HG02571 (cell line): Measurements from ENCODE around the gene ACBD6.

ENCODE experiments used
- ATAC-seq: cut with Tn5 transposase; IDR thresholded peaks from one replicate; pipeline ENCODE4 v1.9.1; 2021; ENCODE audit warnings: mild to moderate bottlenecking, moderate library complexity; ENCODE audit not compliant: unreplicated experiment

ACBD6 gene

DNA sequence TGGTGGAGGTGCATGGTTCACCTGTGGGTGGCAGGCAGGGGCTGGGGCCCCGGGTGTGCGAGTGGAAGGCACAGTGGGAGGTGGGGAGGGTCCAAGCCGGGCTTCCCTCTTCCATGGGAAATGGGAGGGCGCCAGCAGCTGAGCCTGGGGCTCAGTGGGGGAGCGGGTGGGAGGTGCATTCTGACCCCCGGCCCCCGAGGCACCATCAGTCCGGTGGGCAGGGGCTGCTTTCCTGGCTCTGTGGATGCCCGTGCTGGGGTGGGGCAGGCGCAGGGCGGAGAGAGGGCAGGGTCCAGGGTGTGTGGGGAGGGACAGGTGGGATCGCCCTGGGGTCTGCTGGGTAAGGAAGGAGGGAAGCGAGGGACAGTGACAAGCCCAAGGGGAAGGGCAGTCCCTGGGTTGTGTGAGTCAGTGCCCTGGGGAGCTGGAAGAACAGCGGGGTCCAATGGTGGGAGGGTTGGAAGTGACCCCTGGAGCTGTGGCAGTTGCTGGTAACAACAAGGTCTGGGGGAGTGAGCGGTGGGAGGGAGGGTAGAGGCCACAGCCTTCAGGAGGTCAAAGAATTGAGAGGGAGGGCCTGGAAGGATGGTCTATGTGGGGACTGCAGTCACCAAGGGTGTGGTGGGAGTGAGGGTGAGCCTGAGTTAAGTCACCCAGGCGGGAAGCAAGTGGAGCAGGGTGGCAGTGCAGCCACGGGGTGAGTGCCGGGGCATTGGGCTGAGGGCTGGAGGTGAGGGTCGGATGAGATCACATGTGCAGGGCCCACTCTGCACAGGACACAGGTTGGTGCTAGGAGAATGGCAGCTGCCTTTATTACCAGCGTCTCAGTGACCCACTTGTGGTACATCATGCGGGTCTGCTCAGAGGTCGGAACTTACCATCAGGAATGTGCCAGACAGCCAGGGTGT is 242.7 kb downstream of the ACBD6 start:
- no peak for ATAC-seq

DNA sequence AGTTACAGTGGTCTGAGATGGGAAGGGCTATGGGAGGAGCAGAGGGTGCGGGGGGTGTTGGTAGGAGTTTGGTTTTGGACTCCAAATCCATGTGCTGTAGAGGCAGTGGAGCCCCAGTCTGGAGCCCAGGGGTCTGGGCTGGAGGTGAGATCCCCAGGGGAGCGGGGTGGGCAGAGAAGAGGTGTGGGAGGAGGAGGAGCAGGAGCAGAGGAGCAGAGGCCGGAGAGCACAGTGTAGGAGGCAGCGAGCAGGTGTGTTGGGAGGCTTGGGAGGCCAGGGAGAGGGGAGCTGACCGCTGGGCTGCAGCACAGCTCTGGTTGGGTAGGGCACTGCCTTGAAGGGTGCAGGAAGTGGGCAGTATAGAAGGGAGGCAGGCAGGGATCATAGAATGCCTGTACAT is 243.4 kb downstream of the ACBD6 start:
- no peak for ATAC-seq

DNA sequence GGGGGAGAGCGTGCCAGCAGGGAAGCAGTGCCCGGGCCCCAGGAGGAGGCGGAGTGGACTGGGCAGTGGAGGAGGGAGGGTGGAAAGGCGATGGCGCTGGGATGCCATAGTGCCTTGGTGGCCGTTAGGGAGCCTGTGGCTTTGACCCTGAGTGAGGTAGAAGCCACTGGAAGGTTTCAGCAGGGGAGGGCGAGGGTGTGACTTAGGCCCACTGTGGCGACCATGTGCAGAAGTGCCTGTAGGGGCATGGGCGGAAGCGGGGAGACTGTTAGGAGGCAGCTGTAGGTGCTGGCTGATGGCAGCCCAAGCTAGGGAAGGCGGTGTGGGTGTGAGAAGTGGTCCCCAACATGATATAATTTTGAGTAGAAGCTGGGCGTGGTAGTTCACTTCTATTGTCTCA is 244.1 kb downstream of the ACBD6 start:
- no peak for ATAC-seq

DNA sequence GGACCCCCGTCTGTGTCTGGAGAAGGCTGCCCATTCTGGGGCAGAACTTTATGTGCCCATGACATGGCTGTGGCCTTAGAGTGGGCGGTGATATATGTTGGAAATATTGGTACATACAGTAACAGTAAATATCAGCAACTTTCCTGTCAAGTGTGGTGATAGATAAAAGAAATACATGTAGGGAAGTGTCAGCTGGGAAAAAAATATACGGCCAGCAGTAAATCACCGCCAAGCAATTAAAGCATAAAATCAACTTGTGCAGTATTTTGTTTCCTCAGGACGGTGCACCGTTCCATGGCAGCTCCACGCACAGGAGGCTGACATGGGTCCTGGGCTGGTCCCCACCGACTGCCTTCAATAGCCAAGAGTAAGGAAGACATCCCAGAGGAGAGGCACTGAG is 244.9 kb downstream of the ACBD6 start:
- no peak for ATAC-seq

DNA sequence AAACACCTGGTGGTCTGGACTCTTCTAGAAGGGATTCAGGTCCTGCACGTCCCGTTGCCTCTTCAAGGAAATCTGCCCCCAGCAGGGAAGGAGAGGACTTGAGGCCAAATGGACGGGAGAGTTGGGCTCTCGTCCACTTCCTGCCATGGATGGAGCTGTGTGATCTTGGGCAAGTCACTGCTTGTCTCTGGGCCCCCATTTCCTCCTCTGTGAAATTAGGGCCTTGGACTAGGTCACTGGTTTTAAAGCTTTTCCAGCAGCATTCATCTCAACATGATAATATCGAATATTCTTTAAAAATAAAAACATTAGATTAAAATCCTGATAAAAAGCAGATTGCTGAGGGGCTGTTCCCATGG is 245.4 kb downstream of the ACBD6 start:
- no peak for ATAC-seq

DNA sequence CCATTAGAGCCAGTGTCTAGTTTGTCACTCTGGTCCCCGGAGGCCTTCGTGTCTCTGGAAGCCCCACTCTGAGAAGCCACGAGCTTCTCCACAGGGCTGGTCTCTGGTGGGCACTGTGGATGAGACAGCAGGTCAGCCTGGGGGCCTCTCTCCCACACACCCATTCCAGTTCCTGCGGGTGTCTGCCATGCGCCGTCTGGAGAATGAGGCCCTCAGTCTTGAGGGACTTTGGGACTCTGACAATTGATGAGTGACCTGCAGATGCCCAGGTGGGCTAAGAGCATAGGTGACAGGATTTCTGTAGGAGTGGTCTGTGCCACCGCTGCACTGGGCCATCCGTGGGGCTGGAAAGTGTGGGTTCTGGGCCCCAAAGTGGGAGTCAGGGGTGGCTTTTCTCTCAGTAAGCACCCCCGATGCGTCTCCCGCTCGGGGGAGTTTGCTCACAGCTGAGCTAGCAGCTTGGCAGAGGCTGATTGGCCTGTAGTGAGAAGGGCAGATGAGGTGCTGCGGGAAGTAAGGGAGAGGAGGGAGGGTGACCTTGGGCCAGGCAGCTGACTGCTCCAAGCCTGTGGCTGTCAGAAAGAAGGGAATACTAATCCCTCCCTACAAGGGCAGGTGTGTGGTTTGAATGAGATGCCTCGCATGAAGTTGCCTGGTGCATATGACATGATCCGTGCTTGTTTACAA is 245.9 kb downstream of the ACBD6 start:
- ATAC-seq: no peak

DNA sequence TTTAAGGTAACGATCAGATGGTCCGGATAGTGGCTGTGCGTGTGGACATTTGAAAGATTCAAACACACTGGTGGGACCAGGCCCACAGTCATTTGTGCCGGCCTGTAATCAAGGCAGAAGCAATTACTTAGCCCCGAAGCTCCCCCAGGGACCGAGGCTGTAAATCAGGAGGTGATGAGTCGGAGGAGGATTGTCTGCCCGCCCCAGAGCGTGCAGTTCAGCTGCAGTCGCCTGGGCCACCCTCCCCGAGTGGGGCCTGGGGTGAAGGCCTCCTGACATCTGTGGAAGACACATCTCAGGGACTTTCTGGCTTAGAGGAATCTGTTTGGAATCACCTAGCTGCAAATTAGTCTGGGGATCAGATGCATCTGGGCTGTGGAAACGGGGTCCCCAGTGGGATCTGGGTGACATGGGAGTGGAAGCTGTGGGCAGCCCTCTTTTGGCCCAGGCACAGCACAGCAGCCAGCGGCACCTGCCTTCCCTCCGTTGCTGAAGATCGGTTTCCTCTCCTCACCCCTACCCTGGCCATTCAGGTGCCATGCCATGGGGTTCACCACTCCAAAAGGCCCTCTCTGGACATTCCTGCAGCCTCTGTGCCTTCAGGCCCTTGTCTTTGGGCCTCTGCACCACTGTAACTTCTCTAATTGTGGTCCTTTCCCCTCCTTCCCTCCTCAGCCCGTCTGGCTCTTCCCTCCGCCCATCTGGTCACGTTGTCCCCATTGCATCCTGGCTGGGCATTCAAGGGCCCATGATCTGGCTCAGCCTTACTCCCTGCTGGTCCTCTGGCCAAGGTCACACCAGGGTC is 246.6 kb downstream of the ACBD6 start:
- ATAC-seq: no peak

DNA sequence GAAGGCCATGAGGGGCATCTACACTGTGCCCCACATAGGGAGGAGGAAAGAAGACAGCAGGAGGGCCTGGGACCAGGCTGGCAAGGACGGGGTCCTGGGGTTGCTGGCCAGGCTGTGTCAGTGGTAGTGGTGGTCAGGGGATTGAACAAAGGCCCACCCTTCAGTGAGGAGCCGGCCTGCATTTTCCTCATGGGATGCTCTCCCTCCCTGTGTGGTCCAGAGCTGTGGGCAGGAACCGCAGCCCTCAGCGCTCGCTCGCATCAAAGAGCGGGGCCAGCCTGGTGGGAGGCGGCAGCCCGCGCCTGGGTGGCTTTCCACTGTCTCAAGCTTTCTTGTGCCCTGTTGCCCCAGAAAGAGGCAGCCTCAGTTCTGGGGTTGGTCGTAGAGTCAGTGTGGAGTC is 247.5 kb downstream of the ACBD6 start:
- ATAC-seq: no peak

DNA sequence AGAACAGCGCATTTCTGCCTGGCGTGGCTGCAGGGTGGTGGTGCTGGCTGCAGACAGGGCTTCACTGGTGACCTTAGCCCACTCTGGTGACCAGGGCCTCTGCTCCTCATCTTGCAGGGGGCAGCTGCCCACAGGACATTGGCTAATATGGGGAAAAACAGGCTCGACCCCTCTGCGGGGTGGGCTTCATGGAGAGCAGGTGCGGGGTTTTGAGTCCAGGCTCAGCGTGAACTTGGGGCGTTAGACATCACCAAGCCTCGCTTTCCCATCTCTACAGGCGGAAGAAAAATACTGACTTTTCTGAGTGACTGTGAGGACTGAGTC is 247.9 kb downstream of the ACBD6 start:
- no peak for ATAC-seq

DNA sequence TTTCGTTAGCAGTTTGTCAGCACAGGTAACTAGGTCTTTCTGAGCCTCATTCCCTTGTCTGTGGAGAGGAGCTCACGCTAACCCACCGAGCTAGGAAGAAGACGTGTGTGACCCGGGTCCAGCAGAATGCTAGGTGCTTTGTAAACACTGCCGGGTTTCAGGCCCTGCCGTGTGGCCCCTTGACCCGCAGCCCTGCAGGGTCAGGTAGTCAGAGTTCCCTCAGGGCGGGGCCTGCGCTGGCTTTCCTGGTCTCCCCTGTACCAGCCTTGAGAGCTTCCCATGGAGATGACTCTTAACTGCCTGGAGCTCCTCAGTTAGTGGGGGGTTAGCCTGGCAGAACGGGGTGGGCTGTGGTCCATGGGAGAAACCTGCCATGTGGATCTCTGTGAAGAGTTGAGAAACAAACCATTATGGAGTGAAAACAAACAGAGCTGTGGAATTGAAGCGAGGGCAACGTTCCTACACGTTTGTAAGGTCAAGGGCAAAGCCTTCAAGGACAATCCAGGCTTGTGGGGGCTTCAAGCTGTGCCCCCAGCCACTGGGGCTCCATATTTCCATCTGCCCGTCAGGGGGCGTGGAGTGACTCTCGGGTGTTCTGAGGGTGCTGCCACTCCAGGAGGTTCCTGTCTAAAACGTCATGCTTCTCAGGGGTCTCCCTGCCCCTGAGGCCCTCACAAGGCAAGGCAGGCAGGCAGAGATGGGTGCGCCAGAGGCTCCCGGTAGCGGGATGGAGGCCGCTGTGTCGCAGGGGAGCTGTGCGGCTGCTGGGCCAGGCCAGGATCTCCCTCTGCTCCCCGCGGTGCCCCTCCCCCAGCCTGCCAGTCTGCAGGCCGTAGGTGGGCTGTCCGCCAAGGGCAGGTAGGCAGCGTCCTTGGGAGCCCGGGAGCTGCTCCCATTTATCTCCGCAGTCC is 248.5 kb downstream of the ACBD6 start:
- ATAC-seq: no peak

DNA sequence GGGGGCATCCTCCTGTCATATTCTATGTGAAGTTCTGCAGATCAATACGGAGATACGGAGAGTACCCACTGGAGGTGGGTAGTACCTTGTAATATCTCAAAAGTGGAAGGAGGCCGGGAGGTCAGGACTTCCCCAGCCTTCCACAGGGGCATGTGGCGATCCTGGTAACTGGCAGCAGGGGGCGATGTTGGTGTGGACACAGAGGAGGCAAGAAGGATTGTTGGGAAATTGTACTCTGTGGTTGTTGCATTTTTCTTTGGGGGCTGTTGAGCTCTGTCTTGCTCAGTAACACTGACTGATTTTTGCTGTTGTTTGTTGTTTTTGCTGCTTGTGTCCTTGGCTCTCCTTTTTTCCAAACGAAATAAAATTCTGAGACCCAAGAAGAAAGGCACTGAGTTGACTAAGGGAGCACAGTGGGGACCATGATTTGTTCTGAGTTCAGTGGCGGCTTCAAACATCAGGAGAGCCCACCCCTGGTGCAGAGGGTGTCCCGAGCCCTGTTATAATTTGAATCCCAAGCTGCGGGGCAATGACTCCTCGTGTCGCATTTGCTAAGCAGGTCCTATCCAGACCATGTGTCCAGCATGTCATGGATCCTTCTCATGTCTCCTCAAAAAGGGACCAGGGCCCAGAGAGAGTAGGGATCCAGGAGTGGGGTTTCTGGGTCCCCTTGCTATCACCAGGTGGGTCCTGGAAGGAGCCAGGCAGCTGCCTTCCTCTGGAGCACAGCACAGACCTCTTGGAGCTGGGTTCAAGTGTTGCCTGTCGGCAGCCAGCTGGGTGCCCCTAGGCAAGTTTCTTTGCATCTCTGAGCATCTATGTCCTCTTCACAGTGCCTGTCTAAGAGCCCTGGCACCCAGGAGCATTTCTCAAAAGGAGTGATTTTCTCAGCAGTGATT is 249.5 kb downstream of the ACBD6 start:
- ATAC-seq: peak; percentile 45

DNA sequence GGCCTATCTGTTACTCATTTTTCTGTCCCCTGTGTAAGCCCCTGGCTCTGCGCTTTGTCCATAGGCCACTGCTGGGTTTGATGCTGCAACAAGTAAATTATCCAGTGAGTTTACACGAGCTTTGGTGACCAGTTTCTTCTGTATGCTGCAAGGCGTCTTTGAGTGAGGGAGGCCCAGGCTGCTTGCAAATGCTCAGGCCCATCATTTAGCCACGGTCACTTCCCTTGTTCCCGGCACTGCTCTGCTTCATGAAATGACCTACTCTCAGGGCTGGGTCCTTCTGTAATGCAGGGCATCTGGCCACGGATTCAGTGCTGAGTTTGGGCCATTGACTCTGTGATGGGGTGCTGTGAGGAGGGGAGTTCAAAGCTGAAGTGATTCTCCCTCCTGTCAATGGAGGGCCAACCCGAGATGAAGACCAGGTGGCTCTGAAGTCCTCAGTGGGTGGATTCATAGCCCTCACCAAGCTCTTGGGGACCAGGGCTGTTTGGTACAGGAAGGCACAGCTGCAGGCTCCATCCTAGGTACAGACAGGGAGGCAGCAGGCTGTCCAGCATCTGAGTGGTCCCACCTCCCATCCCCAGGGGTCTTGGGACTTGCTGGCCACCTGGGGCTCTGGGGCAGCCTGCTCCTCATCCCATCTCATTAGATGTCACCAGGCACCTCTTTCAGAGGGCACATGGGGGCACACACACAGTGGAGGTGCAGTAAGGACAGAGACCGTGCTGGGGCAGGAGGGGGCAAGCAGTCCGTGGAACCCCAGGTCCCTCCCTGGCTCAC is 250.7 kb downstream of the ACBD6 start:
- ATAC-seq: no peak

DNA sequence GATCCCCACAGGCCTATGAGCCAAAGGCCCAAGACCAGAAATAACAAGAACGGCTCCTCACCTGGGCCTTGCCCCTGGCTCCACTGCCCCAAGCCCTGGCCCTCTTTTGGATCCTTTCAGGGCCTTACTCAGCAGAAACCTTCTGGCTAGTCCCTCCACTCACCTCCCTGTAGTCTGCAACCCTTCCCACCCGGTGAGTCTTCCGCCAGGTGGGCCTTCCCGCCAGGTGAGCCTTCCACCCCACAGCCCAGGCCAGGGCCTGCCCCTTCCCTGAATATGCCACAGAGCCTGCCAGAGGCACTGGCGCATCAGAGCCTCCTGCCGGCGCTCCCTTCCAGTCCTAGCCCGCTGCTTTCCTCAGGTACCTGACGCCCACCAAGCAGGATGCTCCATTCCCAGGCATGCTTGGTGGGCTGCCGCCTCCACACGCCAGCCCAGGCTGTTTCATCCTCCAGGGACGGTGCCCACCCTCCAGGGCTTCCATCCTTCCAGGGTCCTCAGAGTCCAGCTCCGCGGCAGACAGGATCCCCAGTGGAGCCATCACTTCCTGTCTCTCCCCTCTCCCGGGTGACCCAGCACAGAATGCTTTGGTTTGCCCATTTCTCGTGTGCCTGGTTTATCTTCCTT is 251.4 kb downstream of the ACBD6 start:
- ATAC-seq: no peak

DNA sequence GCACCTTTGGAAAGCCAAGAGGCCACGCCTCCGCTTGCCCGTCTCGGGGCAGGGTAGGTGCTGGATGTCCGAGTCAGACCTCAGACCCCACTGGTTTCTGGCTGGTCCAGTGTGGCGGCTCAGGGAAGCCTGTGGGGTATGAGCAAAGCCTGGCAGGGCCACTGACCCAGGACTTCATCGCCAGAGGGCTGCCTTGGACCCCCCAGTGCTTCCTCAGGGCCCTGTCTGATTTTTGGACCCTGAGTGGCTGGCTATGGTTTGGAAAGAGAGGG is 251.9 kb downstream of the ACBD6 start:
- no peak for ATAC-seq

DNA sequence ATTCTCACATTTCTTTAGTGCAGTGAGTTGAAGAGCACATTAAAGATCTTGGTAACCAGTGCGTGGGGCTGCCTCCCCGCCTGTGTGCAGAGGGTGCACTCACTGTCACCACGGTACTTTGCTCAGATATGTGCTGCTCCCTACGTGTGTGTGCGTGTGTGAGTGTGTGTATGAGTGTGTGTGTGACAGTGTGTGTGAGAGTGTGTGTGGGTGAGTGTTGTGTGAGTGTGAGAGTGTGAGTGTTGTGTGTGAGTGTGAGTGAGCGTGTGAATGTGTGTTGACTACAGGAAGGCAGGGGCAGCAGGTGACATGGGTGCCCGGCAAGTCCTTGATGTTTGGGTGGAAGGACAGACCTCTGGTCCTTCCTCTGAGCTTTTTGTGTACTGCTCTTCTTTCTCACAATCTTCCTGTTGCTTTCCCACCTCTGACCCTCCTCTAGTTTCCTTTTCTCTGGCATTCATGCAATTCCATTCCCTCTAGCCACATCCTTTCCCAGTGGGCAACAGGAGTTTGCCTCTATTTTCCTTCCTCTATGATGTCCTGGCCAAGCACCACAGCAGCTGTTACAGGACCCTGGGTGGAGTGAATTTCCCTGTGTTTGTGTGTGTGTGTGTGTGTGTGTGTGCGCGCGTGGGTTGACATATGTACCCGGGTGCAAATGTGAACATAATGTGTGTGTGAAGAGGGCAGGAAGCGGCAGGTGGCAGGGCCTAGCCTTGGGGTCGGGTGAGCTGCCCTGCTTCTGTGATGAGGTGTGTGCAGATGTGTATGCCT is 252.5 kb downstream of the ACBD6 start:
- no peak for ATAC-seq

DNA sequence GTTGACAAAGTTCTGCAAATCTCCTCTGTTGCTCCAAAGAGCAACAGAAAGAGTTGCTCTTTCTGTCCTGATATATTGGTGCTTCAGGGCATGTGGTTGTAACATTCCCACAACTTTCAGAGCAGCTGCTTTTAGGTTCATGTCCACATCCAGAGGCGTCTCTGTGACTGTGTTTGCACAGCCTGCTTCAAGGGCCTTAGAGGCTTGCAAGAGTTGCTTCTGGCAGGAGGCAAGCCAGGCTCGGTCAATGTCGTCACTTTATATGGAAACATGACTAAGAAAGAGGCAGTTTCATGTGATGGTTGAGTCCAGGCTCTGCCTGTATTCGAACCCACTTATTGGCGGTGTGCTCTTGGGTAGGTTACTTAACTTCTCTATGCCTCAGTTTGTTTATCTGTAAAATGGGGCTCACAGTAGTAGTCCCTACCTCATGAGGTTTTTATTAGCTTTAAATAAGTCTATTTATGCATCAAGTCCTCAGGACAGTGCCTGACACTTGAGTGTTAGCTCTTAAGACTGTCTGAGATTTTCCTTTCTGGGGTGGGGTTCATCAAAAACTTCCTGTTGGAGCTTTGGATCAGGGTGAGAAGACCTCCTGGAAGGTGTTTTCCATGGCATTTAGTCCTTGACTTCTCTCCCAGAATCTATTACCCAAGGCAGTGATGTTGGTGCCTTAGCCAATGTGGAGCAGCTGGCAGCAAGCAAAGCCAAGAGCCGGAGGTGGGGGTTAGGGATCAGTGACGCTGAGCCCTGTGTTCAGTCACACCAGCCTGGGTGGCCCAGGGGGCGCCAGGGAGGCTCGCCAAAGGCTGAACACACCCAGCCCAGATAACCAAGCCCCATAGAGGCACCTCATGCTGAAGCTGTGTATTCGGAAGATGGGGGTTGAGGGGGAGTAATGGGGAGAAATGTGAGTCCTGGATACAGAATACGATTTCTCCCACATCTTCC is 253.4 kb downstream of the ACBD6 start:
- ATAC-seq: no peak

DNA sequence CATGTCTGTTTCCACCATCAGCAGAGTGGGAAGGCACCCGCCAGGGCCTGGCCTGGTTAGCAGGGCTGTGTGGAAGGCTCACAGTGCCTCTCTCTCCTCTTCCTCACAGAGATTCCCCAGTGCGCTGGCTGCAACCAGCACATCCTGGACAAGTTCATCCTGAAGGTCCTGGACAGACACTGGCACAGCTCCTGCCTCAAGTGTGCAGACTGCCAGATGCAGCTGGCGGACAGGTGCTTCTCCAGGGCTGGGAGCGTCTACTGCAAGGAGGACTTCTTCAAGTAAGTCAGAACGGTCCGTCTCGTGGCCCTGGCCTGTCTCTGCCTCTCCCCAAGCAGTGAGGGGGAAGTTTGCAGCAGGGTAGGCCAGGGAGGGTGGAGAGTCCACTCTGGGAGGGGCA is 254.2 kb downstream of the ACBD6 start:
- no peak for ATAC-seq
